ENCODE results near the gene MUC20.

DNA sequence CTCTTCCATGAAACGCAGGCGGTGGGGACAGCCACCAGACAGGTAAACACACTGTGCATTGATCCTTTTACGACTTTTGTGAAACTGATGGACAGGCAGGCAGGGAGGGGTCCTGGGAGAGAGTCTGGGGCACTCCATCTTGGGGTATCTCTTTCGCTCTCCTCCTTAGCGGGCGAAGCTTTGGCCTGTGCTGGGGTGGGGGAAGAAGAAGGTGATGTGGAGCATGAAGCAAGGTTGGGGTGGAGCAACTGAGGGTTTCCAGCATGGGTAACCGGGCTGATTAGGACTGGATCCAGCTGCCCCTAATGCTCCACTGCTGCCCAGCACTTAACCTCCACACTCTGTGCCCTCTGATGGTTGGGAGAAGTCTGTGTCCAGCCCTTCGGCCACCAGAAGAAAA, 25.6 kb downstream of the MUC20 start:
- TF ChIP-seq, protein P1, sequence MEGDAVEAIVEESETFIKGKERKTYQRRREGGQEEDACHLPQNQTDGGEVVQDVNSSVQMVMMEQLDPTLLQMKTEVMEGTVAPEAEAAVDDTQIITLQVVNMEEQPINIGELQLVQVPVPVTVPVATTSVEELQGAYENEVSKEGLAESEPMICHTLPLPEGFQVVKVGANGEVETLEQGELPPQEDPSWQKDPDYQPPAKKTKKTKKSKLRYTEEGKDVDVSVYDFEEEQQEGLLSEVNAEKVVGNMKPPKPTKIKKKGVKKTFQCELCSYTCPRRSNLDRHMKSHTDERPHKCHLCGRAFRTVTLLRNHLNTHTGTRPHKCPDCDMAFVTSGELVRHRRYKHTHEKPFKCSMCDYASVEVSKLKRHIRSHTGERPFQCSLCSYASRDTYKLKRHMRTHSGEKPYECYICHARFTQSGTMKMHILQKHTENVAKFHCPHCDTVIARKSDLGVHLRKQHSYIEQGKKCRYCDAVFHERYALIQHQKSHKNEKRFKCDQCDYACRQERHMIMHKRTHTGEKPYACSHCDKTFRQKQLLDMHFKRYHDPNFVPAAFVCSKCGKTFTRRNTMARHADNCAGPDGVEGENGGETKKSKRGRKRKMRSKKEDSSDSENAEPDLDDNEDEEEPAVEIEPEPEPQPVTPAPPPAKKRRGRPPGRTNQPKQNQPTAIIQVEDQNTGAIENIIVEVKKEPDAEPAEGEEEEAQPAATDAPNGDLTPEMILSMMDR (IDR thresholded peaks at IDR 0.05): no peak
- no peak for TF ChIP-seq ZFX (IDR thresholded peaks at IDR 0.05; ENCODE audit: borderline replicate concordance)
